ENCODE measurements around the gene NRG2.

GRCh38 chr5:140083120-140083519 is 40.0 kb upstream of the NRG2 start:
- TF ChIP-seq CTCF (IDR thresholded peaks at IDR 0.05; ENCODE audit: low read depth, low read length) (no peak), MYC (IDR thresholded peaks at IDR 0.05; ENCODE audit: low read depth, low read length) (no peak)

All from NB4 (cell line).